ENCODE data around the gene NUSAP1. TPM values are rescaled to one million over a fixed set of nuclear protein-coding genes. Genes with fewer than 3 reads are reported as not detected.
"Not testable (repeated sequence)": the region's sequence is repeated elsewhere in the genome, so short reads cannot be mapped to it uniquely, and the experiment has no call there.

The NUSAP1 gene
- total RNA-seq, 1 experiment from 2014 or later = 146 TPM

GRCh38 chr15:41423979-41424659 lies 91.4 kb downstream of the NUSAP1 start (continued):
- TF ChIP-seq ZBTB33 (IDR thresholded peaks at IDR 0.05; ENCODE audit: extremely low read depth, insufficient replicate concordance, low read length) (no peak), FOSL1 (IDR thresholded peaks at IDR 0.05; ENCODE audit: low read depth) (no peak), POLR2A (IDR thresholded peaks at IDR 0.05; ENCODE audit: borderline replicate concordance, extremely low read depth, insufficient read depth, insufficient read length) (no peak), SRF (IDR thresholded peaks at IDR 0.05; ENCODE audit: low read depth) (no peak), CEBPB (IDR thresholded peaks at IDR 0.05; ENCODE audit: low read depth) (no peak), CTCF (IDR thresholded peaks at IDR 0.05 in 2 of 3, conservative IDR thresholded peaks at IDR 0.05 in 1 of 3; ENCODE audit: borderline replicate concordance in 1 of 3, insufficient read depth in 1 of 3, low read depth in 2 of 3, low read length in 2 of 3) (no peak)

GRCh38 chr15:41424809-41425208 lies 92.1 kb downstream of the NUSAP1 start:
- H3K4me1 ChIP-seq (ENCODE audit: control insufficient read depth in 1 of 2, insufficient read depth in 2 of 2, low read length in 2 of 2) = peaks cover 2 to 11% of the 10 kb centered on the region in 2 experiments; a peak in 3 of 4 replicates
- no peaks in the 10 kb centered on the region for H3K36me3 ChIP-seq (ENCODE audit: control insufficient read depth in 1 of 2, insufficient read depth in 2 of 2, low read length in 2 of 2)
- ChIA-PET RAD21 (ENCODE audit: low non-redundant PET in 1 of 2, low total read pairs in 2 of 2, uncharacterized antibody in 2 of 2, unreplicated experiment in 2 of 2) (no interaction called here), POLR2A (no interaction called here), CTCF (interaction anchor here (1.0 kb wide), 1 partner anchor 9 kb away, joined by 3 read pairs; no protein-coding TSS in a partner anchor)
- H3K27me3 ChIP-seq (ENCODE audit: insufficient read depth, low read length) = no peaks in the 10 kb centered on the region
- peaks cover 78% of the 10 kb centered on the region for H3K79me2 ChIP-seq (ENCODE audit: insufficient read depth, low read length)
- no peak overlapping the region for H3K4me2 ChIP-seq (ENCODE audit: low read length)
- no peaks in the 10 kb centered on the region for H3K9me3 ChIP-seq (ENCODE audit: control insufficient read depth in 1 of 2, insufficient read depth in 1 of 2, low read depth in 1 of 2, low read length in 2 of 2)
- H3K9ac ChIP-seq (ENCODE audit: low read length) = no peak overlapping the region
- no TSS peak for BruUV-seq (replicated peaks)
- peak; percentile 79 for ATAC-seq
- H2AFZ ChIP-seq (ENCODE audit: low read depth, low read length, poor library complexity, severe bottlenecking) = no peak overlapping the region
- TF ChIP-seq CTCF (IDR thresholded peaks at IDR 0.05 in 2 of 3, conservative IDR thresholded peaks at IDR 0.05 in 1 of 3; ENCODE audit: borderline replicate concordance in 1 of 3, insufficient read depth in 1 of 3, low read depth in 2 of 3, low read length in 2 of 3) (0 out of 6 replicates have a peak, but pooled peaks of 1 of the 3 experiments have one; percentile 5), SIN3A (IDR thresholded peaks at IDR 0.05; ENCODE audit: low read depth) (no peak)
- no peaks in the 10 kb centered on the region for H4K20me1 ChIP-seq (ENCODE audit: insufficient read depth)
- no peak overlapping the region for H3K27ac ChIP-seq (ENCODE audit: low read depth, low read length)
- H3K4me3 ChIP-seq (replicated peaks in 1 of 2; ENCODE audit: low read depth in 1 of 2, low read length in 2 of 2) = no peak overlapping the region
- H3K9me2 ChIP-seq (ENCODE audit: insufficient read depth) = no peaks in the 10 kb centered on the region
- intact Hi-C loops (cut with micrococcal nuclease) = no loop called here
- DNase-seq (ENCODE audit: low read depth, low spot score) = no peak

GRCh38 chr15:41425907-41426306 lies 93.2 kb downstream of the NUSAP1 start:
- peaks cover 2 to 11% of the 10 kb centered on the region in 2 experiments; a peak in 3 of 4 replicates for H3K4me1 ChIP-seq (ENCODE audit: control insufficient read depth in 1 of 2, insufficient read depth in 2 of 2, low read length in 2 of 2)
- peaks cover 75% of the 10 kb centered on the region for H3K79me2 ChIP-seq (ENCODE audit: insufficient read depth, low read length)
- H2AFZ ChIP-seq (ENCODE audit: low read depth, low read length, poor library complexity, severe bottlenecking); DNase-seq (ENCODE audit: low read depth, low spot score); BruUV-seq (replicated peaks); POLR2A ChIA-PET; RAD21 ChIA-PET (ENCODE audit: low non-redundant PET in 1 of 2, low total read pairs in 2 of 2, uncharacterized antibody in 2 of 2, unreplicated experiment in 2 of 2); CTCF ChIA-PET; H3K27me3 ChIP-seq (ENCODE audit: insufficient read depth, low read length); H3K9me2 ChIP-seq (ENCODE audit: insufficient read depth); H3K9me3 ChIP-seq (ENCODE audit: control insufficient read depth in 1 of 2, insufficient read depth in 1 of 2, low read depth in 1 of 2, low read length in 2 of 2); H4K20me1 ChIP-seq (ENCODE audit: insufficient read depth); H3K4me2 ChIP-seq (ENCODE audit: low read length); H3K9ac ChIP-seq (ENCODE audit: low read length); intact Hi-C loops (cut with micrococcal nuclease); H3K36me3 ChIP-seq (ENCODE audit: control insufficient read depth in 1 of 2, insufficient read depth in 2 of 2, low read length in 2 of 2); H3K4me3 ChIP-seq (replicated peaks in 1 of 2; ENCODE audit: low read depth in 1 of 2, low read length in 2 of 2): not testable (repeated sequence)
- peak; percentile 33; the same call in 1 of the 2 replicates for ATAC-seq
- 0 out of 2 replicates have a peak overlapping the region, but pooled peaks have one; percentile 11 for H3K27ac ChIP-seq (ENCODE audit: low read depth, low read length)

Data from HCT116 (cell line).